GM19455 (cell line): ENCODE results near the gene RNF146.
"Not testable (repeated sequence)": the region's sequence is repeated elsewhere in the genome, so short reads cannot be mapped to it uniquely, and the experiment has no call there.

Experiments used
- ATAC-seq: cut with Tn5 transposase; IDR thresholded peaks from one replicate; pipeline ENCODE4 v1.9.1; 2021; ENCODE audit not compliant: unreplicated experiment

The RNF146 gene

DNA sequence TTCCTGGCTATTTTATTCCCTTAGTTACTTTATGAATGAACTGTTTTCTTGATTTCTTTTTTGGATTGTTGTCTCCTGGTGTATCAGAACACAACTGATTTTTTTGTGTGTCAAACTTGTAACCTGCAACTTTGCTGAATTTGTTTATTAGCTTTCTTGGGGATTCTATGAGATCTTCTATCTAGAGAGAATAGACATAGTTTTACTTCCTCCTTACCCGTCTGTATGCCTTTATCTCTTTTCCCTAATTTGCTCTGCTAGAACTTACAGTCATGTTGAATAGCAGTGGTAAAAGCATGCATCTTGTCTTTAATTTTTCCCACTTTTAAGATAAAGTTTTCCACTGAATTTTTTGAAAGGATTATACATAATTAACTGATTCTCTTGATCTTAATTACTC, 13.2 kb downstream of the RNF146 start:
- ATAC-seq: no peak

- no peak for ATAC-seq
These were observed 15.5 kb downstream of the RNF146 start for GRCh38 chr6:127282184-127282583.

GRCh38 chr6:127288705-127289104, 22.0 kb downstream of the RNF146 start:
- no peak for ATAC-seq

DNA sequence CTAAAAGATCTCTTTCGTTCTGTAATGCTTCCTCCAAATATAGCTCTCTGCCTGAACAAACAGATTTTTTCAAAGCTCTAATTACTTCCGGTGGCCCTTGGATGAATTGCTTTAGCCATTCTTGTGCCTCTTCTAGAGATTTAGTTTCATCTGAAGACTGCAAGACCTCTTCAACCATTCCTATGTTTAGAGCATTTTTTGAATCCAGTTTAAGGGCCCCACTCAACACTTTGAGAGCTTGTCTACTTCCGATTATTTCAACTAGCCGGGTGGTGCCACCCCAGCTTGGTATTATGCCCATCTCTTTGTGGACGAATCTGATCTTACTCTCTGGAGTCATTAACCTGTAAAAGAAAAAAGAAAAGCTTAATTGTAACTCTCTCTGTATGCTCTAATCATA, 23.3 kb downstream of the RNF146 start:
- ATAC-seq: no peak

DNA sequence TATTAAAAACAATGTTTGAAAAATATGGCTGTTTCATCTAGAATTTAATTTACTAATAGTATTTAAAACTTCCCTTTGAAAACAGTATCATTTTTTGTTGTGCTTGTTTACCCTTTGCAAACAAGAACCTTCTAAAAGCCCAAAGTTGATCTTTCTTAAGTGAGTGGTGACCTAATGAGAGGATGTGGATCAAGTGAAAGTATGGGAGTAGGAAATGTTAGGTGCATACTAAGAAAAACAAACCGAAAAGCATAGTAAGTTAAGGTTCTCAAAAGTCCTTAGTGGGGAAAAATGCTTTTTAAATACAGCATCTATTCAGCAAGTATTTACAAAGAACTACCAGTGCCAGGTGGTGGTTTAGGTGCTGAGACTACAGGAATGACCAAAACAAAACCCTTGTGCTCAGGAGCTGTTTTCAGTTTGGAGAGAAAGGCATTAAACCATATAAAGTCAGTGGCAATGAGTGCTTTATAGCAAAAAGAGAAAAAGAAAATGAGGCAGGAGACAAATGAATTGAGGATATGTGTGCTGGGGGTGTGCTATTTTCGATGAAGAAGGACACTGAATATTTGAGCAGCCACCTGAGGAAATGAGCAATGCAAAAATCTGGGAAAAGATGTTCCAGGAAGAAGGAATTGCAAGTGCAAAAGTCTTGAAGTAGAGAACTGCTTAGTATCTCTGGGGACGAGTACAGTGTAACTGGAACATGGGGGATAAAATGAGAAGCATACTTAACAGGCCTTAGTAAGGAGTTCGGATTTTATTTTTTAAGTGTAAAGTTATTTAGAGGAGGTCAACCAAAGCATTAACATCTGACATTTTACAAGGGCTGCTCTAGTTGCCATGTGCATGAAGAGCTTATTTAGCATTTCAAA, 24.0 kb downstream of the RNF146 start:
- ATAC-seq: peak; percentile 0

- ATAC-seq: peak; percentile 78
These were observed 24.8 kb downstream of the RNF146 start for GRCh38 chr6:127291495-127291894.

DNA sequence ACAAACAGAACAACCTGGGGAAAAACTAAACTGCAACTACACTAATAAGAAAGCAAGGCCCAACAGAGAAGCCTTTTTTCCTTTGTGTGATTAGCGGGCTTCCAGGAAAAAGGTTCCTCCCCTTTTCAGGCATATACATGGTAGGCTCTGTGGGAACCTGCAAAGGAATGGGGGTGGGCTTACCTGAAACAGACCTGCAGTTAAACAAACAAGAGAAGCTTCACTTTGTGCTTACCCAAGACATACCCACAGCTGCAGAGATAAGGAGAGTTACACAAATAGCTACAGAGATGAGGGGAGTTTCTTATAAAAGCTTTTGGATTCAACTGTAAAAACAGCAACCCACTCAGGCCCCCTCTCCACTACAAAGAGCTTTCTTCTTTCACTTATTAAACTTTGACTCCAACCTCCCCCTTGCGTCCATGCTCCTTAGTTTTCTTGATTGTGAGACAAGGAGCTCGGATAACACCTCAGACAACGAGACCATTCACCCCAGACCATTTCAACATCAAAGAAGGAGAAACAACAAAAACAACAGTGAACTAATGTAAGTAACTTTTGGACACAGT, 30.9 kb downstream of the RNF146 start:
- ATAC-seq: no peak

DNA sequence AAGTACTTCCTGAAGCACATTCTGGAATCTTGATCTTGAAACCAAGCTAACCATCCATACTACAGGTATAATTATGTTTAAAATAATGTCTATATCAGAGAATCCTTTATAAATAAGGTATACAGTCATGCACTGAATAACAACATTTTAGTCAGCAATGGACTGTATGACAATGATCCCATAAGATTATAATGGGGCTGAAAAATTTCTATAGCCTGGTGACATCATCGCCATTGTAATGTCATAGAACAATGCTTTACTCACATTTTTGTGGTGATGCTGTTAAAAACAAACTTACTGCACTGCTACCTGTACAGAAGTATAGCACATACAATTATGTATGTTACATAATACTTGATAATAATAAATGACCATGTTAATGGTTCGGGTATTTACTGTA, 31.8 kb downstream of the RNF146 start:
- no peak for ATAC-seq

DNA sequence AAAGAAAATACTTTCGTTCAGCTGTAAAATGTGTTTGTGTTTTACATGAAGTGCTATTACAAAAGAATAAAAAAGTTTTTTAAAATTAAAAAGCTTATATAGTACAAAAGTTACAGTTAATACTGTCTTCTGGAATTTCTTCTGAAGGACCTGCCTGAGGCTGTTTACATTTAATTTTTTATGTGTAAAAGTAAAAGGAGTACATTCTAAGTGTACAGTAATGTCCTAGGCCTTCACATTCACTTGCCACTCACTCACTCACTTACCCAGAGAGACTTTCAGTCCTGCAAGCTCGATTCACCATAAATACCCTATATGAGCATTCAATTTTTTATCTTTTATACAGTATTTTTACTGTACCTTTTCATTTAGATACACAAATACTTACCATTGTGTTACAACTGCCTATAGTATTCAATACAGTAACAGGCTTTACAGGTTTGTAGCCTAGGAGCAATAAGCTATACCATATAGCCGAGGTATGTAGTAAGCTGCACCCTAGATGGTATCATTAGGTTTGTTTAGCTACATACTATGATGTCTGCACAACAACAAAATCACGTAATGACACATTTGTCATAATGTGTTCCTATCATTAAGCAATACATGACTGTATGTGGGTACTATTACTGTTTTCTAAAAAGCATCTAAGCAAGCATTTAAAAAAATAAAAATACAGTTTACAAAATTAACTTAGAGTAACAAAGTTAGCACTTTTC, 33.0 kb downstream of the RNF146 start:
- no peak for ATAC-seq

- ATAC-seq: no peak
These were observed 33.7 kb downstream of the RNF146 start for GRCh38 chr6:127300411-127300810.

- ATAC-seq: no peak
These were observed 34.6 kb downstream of the RNF146 start for GRCh38 chr6:127301199-127301700.

DNA sequence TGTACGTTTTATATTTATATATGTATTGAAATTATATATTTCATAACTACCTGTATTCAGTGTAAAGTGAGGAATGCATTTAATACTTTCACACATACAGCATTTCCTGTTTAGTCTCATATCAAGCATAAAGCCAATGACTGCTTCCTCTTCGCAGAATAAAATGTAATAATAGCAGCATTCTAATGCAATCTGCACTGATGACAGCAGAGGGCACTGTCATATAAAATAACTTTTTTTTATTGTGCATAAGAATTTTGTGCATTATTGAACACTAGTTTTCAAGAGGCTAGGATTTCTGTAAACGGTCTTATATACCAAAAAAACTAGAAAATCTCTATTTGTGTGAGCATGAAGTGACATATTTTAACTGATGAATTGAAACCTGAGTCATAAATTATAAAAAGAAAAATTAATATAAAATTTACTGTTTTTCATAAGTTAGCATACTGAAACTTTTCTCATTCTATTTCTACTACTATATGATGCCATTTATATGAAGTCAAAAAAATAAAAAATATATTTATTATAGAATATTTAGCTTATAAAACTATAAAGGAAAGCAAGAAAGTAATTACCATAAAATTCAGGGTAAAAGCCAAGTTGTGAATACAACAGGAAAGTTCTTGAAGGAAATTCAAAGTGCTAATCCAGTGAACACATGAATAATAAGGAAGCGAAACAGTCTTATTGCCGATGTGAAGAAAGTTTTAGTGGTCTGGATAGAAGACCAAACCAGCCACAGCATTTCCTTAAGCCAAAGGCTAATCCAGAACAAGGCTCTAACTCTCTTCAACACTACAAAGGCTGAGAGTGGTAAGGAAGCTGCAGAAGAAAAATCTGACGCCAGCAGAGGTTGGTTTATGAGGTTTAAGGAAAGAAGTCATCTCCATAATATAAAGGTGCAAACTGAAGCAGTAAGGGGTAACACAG, 36.3 kb downstream of the RNF146 start:
- ATAC-seq: peak; percentile 60

DNA sequence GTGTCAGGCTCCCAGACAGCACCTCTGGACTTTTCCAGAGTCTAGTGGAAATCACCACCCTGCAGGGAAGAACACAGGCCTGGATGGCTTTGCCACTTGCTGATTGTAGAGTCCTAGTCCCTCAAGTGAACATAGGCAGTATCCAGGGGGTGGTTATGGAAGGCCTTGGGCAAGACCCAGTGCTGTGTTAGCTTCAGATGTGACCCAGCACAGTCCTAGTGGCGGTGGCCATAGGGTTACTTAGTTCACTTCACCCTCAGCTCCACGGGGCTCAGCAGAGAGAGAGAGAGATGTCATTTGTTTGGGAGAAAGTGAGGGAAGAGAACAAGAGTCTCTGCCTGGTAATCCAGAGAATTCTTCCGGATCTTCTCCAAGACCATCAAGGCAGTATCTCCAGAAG, 37.3 kb downstream of the RNF146 start:
- no peak for ATAC-seq

DNA sequence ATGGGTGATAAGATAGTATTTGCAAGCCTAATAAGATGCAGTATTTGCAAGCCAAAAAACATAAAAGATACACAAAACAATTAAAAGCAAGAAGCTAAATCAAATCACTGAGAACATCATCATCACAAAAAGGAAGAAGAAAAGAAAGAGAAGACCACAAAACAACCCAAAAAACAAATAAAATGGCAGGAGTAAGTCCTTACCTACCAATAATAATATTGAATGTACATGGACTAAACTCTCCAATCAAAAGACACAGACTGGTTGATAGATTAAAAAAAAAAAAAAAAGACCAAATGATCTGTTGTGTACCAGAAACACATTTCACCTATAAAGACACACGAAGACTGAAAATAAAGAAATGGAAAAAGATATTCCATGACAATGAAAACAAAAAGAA, 39.1 kb downstream of the RNF146 start:
- no peak for ATAC-seq

- no peak for ATAC-seq
These were observed 50.9 kb downstream of the RNF146 start for GRCh38 chr6:127317388-127318128.

GRCh38 chr6:127319686-127320085, 53.0 kb downstream of the RNF146 start:
- ATAC-seq: no peak

- ATAC-seq: no peak
These were observed 61.5 kb downstream of the RNF146 start for GRCh38 chr6:127328043-127328609.

- not testable (repeated sequence) for ATAC-seq
These were observed 64.6 kb downstream of the RNF146 start for GRCh38 chr6:127331256-127331655.

GRCh38 chr6:127332383-127332961, 65.8 kb downstream of the RNF146 start:
- ATAC-seq: no peak
